SK-N-SH (cell line): ENCODE measurements around the gene EMP3.

Experiments
- EP300 ChIP-seq, 2 experiments: IDR thresholded peaks; 2 replicates each; pipeline versions ENCODE4 v1.4.0 to v1.6.1; 2012; ENCODE audit warnings: borderline replicate concordance in 1 of 2, low read depth in 1 of 2, low read length in 1 of 2
- EZH2phosphoT487 ChIP-seq: fragments of 200-600 bp; sonication (generic); IDR thresholded peaks from 2 replicates; pipeline ENCODE4 v1.6.1; 2017; ENCODE audit warnings: low read depth, mixed run types, mild to moderate bottlenecking, antibody characterized with exemption, moderate library complexity, borderline replicate concordance
- MEF2A ChIP-seq: IDR thresholded peaks from 2 replicates; pipeline ENCODE4 v1.4.0; 2012; ENCODE audit warnings: low read depth, borderline replicate concordance
- POLR2AphosphoS5 ChIP-seq: IDR thresholded peaks from 2 replicates; pipeline ENCODE4 v1.6.1; 2012; ENCODE audit warnings: low read depth, low read length
- SIN3A ChIP-seq: IDR thresholded peaks from 2 replicates; pipeline ENCODE4 v1.6.1; 2012; ENCODE audit warnings: low read depth, mild to moderate bottlenecking, low read length, moderate library complexity, borderline replicate concordance
- TEAD4 ChIP-seq: IDR thresholded peaks from 2 replicates; pipeline ENCODE4 v1.4.0; 2012; ENCODE audit warnings: mild to moderate bottlenecking, borderline replicate concordance; ENCODE audit not compliant: insufficient read depth
- YY1 ChIP-seq: IDR thresholded peaks from 2 replicates; pipeline ENCODE4 v1.4.0; 2012; ENCODE audit warnings: low read depth, mild to moderate bottlenecking
- TF ChIP-seq, protein P1 (sequence below): fragments of 200-600 bp; sonication (generic); IDR thresholded peaks from 2 replicates; pipeline ENCODE4 v1.6.1; 2017; ENCODE audit warnings: antibody characterized with exemption, mild to moderate bottlenecking, moderate library complexity
- TF ChIP-seq, protein P2 (sequence below): fragments of 150-350 bp; IDR thresholded peaks from 2 replicates; pipeline ENCODE4 v1.6.1; 2017; ENCODE audit warnings: antibody characterized with exemption, low read length, low read depth, borderline replicate concordance

DNA sequence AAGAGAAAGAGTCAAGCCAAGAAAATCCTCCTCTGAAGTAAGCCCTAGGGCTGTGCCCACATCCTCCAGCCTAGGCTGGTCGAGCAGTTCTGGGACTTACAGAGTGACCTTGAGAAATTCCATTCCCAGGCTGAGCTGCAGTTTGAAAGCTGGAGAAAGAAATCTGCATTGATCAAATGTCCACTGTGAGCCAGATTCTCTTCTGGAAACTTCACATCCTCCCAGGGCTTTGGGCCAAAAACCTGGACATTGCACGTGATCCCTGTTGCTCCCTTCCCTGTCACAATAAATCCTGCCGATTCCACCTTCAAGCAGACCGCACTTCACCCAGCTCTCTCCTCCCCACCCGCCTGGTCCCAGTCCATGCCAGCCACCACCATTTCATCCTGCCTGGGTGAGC, 22.7 kb downstream of the EMP3 start:
- TF ChIP-seq, protein P1, sequence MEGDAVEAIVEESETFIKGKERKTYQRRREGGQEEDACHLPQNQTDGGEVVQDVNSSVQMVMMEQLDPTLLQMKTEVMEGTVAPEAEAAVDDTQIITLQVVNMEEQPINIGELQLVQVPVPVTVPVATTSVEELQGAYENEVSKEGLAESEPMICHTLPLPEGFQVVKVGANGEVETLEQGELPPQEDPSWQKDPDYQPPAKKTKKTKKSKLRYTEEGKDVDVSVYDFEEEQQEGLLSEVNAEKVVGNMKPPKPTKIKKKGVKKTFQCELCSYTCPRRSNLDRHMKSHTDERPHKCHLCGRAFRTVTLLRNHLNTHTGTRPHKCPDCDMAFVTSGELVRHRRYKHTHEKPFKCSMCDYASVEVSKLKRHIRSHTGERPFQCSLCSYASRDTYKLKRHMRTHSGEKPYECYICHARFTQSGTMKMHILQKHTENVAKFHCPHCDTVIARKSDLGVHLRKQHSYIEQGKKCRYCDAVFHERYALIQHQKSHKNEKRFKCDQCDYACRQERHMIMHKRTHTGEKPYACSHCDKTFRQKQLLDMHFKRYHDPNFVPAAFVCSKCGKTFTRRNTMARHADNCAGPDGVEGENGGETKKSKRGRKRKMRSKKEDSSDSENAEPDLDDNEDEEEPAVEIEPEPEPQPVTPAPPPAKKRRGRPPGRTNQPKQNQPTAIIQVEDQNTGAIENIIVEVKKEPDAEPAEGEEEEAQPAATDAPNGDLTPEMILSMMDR: no peak
- TF ChIP-seq EZH2phosphoT487: no peak
- no peak for TF ChIP-seq YY1
- TF ChIP-seq, protein P2, sequence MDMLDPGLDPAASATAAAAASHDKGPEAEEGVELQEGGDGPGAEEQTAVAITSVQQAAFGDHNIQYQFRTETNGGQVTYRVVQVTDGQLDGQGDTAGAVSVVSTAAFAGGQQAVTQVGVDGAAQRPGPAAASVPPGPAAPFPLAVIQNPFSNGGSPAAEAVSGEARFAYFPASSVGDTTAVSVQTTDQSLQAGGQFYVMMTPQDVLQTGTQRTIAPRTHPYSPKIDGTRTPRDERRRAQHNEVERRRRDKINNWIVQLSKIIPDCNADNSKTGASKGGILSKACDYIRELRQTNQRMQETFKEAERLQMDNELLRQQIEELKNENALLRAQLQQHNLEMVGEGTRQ: no peak
- TF ChIP-seq EP300 (IDR thresholded peaks at IDR 0.05; ENCODE audit: borderline replicate concordance in 1 of 2, low read depth in 1 of 2, low read length in 1 of 2): no peak
- TF ChIP-seq MEF2A: no peak
- no peak for TF ChIP-seq SIN3A
- no peak for TF ChIP-seq TEAD4
- TF ChIP-seq POLR2AphosphoS5: no peak
